HG03039 (cell line): Measurements from ENCODE around the gene TRABD2A.

Source experiments
- ATAC-seq: cut with Tn5 transposase; IDR thresholded peaks from one replicate; pipeline ENCODE4 v1.9.1; 2021; ENCODE audit warnings: mild to moderate bottlenecking, moderate library complexity; ENCODE audit not compliant: unreplicated experiment

Gene TRABD2A

DNA sequence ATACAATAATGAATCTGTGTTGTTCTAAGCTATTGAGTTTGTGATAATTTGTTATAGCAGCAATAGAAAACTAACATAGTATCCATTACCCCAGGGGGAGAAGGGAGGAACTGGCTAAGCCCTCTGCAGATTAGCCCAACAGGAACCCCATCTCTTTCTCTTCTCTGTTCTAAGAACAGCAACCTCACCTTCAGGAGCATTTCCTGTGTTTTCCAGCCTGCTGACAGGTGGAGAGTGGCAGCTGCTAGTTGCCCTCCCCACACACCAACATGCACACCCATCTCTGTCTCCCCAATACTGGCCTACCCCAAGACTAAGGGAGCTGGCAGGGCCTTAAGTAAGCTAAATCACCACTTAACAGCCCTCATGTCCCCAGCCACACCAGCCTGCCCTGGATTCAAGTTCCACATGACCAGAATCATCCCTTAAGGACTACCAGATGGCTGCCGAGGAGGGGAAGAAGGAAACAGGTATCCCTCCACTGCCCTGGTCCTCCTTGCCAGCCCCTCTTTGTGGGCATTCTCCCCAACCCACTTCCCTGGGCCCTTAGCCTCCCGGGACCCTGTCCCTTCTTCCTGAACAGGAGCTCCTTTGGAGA lies 52.8 kb downstream of the TRABD2A start:
- ATAC-seq = no peak

DNA sequence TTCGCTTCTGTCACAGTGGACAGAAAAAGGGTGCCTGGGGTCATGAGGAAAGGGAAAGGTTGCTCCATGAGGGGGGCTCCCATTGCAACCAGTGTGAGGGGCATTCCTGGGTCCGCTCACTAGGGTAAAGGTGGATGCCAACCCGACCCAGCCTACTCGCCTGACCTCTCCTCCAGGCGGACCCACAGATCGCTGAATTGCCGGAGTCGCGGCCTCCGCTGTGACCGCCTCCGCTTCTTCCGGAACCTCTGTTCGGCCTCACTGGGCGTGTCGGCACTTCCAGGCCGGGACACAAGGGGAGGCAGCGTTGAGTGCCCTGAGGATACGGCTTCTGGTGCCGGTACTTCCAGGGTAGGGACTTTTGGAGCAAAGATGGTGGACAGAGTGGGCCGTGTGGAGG lies 57.1 kb downstream of the TRABD2A start:
- ATAC-seq = no peak

DNA sequence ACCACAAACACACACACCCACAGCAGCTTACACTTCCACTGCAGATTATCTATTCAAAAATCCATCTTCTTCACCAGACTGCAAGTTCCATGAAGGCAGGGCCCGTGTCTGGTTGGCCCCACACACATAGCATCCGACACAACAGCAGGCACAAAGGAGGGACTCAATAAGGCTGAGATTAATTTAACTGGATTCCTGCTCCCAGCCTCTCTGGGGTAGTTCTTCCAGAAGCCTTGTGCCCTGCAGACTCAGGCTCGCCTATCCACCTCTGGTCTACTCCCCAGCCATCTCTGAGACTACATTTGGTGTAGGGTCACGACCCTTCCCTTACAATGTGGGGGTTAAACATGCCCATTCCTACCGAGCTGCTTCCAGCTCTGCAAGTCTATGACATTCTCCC lies 57.7 kb downstream of the TRABD2A start:
- no peak for ATAC-seq

DNA sequence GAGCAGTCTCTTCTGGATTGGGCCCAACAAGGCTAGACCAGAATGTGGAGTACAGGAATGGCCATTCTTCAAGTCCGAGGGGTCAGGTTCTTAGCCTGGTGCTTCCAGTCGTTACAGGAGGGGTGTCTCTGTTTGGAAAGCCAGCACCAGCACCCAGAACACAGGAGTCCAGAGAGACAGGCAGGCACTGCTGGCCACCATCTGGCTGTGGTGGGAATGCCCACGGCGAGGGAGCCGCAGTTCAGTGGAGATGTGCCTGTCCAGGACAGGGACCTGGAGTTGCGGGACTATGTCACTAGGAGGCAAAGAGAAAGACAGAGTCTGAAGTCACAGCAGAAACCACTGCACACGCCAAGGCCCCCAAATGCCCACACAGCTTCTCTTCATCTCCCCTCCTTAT lies 59.1 kb downstream of the TRABD2A start:
- no peak for ATAC-seq

DNA sequence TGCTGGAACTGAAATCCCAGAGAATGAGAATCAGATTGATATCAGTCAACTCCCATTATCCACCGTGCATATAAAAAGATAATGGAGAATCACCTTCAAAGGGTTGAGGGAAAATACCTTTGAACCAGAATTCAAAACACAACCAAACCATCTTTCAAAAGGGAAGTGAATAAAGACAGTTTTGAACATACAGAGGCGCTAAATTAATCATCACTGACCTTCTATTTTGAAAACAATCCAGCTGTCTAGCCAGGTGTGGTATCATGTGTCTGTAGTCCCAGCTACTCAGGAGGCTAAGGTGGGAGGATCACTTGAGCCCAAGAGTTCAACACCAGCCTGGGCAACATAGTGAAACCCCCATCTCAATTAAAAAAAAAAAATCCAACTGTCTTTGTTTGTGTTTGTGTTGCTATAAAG lies 63.6 kb downstream of the TRABD2A start:
- ATAC-seq = peak; percentile 92

DNA sequence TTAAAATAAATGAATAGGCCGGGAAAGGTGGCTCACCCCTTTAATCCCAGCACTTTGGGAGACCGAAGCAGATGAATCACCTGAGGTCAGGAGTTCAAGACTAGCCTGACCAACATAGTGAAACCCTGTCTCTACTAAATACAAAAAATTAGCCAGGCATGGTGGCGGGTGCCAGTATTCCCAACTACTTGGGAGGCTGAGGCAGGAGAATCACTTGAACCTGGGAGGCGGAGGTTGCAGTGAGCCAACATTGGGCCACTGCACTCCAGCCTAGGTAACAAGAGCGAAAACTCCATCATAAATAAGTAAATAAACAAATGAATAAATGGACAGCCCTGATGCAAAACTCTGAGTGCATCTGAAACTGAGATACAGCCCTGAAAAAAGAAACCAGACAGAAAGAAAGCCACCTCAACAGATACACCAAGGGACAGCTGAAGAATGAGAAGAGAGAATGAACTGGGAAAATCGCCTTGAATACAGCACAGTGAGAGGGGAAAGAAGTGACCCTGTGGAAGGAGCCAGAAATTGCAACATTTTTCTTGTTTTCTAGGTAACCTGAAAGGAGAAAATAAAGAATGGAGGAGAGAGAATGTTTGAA lies 64.4 kb downstream of the TRABD2A start:
- peak; percentile 64 for ATAC-seq

DNA sequence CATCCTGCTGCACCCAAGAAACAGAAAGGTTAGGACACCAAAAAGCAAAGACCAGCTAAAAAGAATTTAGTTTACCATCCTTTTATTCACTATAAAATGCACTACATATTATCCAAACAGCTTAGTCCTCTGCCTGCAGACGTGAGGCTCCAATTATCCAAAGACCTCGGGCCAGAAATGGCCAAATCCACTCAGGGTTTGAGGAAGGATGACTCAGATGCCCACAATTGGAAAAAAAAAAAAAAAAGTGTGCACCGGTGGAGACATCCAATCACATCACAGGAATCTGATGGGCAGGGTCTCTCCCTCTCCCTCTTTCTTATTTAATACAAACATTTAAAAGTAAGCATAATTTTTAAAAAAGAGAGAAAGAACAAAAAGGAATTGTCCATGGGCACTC lies 65.7 kb downstream of the TRABD2A start:
- ATAC-seq = no peak

DNA sequence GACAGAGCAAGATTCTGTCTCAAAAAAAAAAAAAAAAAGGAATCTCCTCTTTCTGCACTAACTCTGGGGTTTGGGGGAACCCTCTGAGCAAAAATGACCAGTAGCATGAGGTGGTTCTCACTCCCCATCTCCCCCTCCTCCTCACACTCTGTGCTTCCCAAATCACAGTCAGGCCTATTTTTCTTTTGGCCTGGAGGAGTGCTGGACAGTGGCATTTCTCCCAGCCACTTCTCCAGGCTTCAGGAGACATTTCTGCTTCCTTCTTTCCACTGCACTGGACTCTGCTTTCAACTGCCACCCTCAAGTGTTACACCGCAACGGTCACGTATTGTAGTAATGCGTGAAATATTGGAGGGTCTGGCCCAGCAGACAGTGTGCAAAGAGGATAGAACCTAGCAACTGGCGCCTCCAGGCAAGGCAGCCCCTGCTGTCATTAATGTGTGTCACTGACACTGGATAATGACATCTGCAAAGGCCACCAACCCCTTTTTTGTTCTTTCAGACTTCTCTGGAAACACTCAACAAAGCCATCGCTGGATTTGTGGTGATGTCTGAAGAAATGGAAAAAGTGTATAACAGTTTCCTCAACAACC lies 68.9 kb downstream of the TRABD2A start:
- ATAC-seq = no peak

DNA sequence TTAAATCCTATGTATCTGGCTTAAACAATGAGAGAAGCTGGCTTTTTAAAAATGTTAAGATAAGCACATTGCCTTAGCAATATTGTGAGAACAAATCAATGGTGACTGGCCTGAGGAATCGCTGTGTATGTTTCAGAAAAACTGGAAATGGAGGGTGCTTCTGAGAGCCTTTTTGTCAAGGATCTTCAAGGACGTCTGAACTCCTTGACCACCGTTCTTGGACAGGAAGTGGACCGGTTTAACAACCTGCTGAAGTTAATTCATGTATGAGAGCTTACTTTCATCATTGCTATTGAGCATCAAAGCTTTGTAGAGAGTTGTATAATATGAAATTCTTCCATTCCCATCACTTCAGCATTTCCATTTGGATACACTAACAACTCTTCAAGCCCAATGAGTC lies 72.6 kb downstream of the TRABD2A start:
- no peak for ATAC-seq

DNA sequence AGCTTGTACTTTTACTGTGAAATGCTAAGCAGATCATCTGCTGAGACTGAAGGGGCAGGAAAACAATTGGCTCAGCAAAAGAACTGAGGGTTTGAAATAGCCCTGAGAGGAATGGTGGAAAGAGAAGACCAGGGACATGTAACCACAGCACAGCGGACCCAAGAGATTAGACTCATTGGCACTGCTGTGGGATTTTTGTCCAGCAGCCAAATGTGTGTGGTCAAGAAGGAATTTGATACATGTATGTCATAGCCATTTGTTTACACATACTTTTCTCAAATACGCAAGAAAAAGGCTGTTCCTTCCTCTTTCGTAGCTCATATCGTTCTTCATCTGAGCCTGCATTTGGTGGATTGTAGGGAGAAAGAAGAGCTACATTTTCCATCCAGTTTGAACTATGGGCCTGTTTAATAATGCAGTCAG lies 73.8 kb downstream of the TRABD2A start:
- ATAC-seq = no peak

DNA sequence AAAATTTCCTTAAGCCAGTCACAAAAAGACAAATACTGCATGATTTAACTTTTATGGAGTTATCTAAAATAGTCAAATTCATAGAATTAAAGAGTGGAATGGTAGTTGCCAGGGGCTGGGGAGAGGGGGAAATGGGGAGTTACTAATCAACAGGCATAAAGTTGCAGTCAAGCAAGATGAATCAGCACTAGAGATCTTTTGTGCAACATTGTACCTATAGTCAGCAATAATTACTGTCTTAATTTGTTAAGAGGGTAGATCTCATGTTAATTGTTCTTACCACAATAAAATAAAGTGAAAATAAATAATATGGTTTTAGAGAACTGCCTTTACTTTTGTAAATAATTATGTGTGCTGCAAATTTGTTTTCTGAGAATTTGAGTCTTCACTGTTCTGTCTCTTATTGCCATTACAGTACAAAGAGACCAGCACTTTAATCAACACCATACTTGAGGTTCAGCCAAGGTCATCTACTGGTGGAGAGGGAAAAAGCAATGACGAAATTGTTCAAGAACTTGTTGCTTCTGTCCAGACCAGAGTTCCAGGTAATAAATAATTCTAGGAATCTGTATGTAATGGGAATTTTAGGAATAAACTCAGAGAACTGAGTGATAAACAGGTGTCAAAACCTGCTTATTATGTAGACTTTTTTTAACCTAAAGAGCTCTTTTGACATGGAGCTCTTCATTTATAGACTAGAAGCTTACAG lies 75.5 kb downstream of the TRABD2A start:
- ATAC-seq = no peak

DNA sequence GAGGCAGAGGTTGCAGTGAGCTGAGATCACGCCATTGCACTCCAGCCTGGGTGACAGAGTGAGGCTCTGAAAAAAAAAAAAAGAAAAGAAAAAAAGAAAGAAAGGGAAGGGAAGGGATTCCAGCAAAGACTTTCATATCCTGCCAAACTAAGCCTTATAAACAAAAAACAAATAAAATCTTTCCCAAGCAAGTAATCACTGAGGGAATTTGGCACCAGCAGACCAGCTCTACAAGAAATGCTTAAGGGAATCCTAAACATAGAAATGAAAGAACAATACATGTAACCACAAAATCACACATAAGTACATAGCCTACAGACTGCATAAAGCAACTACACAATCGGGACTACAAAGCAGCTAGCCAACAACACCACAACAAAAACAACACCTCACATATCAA lies 79.1 kb downstream of the TRABD2A start:
- no peak for ATAC-seq

DNA sequence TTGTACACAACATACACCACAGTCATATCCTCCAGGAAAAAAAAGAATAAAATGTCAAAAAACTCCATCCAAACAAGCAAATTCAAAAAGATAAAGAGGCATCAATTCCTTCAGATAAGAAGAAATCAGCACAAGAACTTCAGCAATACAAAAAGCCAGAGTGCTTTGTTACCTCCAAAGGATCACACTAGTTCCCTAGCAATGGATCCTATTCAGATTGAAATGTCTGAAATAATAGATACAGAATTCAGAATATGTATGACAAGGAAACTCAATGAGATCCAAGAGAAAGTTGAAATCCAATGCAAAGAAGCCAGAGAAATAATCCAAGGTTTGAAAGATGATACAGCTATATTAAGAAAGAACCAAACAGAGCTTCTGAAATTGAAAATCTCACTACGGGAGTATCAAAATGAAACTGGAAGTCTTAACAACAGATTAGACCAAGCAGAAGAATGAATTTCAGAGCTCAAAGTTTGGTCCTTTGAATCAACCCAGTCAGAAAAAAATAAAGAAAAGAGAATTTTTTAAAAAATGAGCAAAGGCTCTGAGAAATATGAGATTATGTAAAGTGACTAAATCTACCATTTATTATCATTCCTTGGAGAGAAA lies 80.6 kb downstream of the TRABD2A start:
- peak; percentile 89 for ATAC-seq

DNA sequence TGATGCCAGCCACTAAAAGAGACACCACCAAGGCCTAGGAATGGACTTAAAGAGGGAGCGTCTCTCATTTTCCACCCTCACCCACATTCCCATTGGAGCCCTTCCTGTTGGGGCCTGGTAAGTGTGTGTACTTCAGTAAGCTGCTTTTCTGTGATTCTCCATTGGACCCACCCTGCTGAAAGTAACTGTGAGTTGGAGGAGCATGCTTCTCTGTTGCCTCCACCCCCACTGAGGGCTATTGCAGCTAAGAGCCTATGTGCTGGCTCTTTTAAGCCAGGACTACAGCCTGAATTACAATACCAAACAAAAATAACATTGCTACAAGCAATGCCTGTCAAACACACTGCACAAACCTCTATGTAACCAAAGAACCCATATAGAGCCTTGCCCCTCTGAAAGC lies 81.1 kb downstream of the TRABD2A start:
- ATAC-seq = no peak

DNA sequence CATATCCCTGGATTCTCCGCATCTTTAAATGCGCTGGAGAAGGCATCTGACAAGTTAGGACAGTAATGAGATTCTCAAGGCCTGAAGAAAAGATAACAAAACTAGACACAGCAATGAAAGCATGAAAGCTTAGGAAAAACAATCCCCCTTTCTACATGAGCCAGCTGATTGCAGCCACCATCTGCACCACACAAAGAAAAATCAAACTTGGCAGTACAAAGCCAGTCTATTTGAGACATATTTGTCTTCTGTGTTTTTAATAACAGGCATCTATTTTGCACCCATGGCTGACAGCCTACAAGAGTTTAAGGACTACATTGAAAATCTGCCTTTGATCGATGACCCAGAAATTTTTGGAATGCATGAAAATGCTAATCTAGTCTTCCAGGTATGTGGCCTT lies 83.6 kb downstream of the TRABD2A start:
- no peak for ATAC-seq

DNA sequence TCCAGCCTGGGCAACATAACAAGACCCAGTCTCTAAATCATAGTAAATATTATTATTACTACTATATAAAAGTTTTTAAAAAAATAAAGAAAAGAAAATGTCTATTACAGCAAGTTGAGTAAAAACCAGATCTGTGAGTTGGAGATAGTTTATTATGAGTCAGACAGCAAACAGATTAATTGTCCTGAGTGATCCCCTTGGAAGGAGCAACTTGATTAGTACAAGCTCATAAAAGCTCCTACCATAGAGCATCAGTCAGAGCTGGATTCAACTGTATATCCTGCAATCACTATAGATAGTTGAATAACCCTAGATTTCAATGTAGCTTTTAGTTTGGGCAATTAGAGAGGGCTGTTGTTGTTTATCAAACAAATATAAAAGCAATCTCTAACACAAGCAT lies 84.1 kb downstream of the TRABD2A start:
- ATAC-seq = no peak

DNA sequence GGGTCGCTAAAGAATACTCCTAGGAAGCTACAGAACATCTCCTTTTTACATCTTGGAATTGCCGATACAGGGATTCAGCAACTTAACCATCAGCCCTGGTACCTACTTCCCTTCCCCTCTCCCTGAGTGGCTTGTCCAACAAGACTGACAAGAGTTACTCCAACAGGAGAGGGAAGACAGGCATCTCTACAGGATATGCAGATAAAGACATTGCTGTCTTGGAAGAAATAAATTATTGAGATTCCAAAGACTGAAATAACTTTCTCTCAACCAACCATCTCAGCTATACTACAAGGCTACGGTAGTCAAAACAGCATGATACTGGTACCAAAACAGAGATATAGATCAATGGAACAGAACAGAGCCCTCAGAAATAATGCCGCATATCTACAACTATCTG lies 87.2 kb downstream of the TRABD2A start:
- no peak for ATAC-seq

DNA sequence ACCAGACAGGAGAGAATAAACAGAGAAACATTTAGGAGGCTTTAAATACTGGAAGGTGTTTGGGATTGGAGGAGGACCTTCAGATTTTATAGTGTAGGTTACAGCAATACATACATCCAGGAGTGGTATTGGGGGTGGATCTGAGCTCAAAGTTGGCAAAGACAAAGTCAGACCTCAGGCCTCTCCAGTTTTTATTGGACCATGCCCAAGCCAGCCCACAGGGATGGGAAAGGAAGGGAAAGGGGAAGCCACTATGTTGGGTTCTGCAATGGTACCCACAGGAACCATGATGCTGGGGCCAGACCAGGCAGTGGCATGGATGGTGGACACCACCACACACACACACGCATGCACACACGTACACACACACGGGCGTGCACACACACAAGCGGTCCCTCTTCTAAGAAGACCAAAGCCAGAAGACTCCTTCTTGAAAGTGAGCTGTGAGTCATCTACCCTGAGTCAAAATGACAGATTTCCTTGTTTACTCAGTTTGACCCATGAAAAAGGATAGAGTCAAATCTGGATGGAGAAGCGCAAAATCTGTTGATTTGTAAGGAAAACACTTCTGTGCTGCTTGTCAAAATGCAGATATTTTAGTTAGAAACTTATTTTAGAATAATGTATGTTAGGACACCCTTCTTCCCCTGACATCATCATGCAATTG lies 87.9 kb downstream of the TRABD2A start:
- no peak for ATAC-seq

DNA sequence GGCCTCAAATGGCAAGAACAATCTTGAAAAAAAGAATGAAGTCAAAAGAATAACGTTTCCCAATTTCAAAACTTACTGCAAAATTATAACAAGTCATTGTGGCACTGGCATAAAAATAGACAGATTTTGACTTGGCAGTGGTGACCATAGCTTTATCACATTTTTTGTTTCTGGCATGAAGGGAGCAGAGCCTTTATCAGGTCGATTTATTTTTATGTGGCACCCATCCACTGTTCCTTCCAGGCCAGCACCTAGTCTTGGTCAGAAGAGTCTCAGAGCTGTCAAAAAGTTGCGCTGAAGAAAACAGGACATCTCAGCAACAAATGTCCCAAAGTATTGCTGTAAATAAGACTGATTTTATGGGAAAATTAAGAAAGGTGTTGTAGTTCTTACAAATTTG lies 92.4 kb downstream of the TRABD2A start:
- ATAC-seq = no peak

DNA sequence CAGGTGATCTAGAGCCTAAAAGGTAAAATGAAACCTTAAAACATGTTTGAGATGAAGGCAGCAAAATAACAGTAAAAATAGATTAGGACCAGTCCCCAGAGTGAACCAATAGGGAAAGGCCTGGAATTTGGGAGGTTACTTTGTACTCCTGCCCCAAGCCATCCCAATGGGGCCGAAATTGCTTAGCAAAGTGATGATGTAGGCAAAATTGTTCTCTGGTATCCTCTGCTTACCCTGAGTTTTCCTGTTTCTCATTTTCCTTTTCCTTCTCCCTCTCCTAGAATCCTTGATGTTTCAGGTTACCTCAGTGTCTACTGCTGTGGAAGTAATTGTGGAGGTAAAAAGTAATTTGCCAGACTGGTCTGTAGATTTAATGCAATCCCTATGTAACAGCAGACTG lies 92.9 kb downstream of the TRABD2A start:
- ATAC-seq = no peak

DNA sequence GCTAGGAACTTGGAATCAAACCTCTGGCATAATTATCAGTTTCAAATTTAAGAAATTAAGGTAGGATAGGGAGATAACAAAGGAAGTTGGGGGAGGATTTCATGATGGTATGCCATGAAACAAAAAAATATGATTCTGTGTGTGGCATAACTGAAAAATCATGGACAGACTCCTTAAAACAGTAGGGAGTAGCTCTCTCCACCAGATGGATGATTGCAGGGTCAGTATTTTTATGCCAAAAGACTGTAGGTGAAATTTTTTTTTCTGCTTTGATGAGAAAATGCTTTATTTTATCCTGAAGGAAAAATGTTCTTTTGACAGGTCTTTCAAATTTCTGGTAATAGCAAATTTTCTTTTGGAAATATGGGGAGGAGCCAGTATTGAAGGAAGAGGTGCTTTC lies 94.3 kb downstream of the TRABD2A start:
- ATAC-seq = no peak
